ENCODE measurements around the gene MTHFD1L.

Gene MTHFD1L

DNA sequence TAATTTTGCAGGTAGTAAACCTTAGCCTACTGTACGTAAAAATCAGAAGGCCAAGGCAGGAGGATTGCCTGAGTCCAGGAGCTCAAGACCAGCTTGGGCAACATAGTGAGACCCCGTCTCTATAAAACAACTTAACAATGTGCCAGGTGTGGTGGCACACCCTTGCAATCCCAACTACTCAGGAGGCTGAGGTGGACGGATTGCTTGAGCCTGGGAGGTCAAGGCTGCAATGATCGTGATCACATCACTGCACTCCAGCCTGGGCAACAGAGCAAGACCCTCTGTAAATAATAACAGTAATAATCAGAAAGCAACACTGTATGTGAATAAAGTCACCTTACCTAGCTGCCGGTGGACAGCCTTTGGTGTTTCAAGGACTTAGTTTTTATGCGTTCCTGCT lies 48.9 kb downstream of the MTHFD1L start:
- H3K27me3 ChIP-seq (ENCODE audit: insufficient read depth, insufficient read length), result no peaks in the 10 kb centered on the region
- no peaks in the 10 kb centered on the region for H3K4me1 ChIP-seq (ENCODE audit: insufficient read depth, insufficient read length)
- peaks cover 24% of the 10 kb centered on the region for H3K36me3 ChIP-seq (ENCODE audit: insufficient read depth, insufficient read length, low read length)
- no peak for TF ChIP-seq SUZ12 (IDR thresholded peaks at IDR 0.05; ENCODE audit: extremely low read depth, insufficient read depth, insufficient read length)
- no peak for TF ChIP-seq YY1 (IDR thresholded peaks at IDR 0.05; ENCODE audit: insufficient read depth, insufficient read length)
- no peak for TF ChIP-seq ZNF274 (IDR thresholded peaks at IDR 0.05; ENCODE audit: low read depth, low read length)
- no peaks in the 10 kb centered on the region for H3K9me3 ChIP-seq (ENCODE audit: insufficient read depth, low read length)
- DNase-seq (ENCODE audit: low read depth, low spot score), result no peak
- no peak overlapping the region for H3K9ac ChIP-seq (ENCODE audit: insufficient read length, low read depth)
- H3K4me3 ChIP-seq (ENCODE audit: insufficient read length, low read depth), result no peak overlapping the region

- Histone ChIP-seq H3K4me3 (ENCODE audit: insufficient read length, low read depth) (no peak overlapping the region), H3K9me3 (ENCODE audit: insufficient read depth, low read length) (no peaks in the 10 kb centered on the region), H3K36me3 (ENCODE audit: insufficient read depth, insufficient read length, low read length) (peaks cover 29% of the 10 kb centered on the region), H3K4me1 (ENCODE audit: insufficient read depth, insufficient read length) (no peaks in the 10 kb centered on the region), H3K27me3 (ENCODE audit: insufficient read depth, insufficient read length) (no peaks in the 10 kb centered on the region), H3K9ac (ENCODE audit: insufficient read length, low read depth) (no peak overlapping the region)
- no peak for DNase-seq (ENCODE audit: low read depth, low spot score)
- TF ChIP-seq SUZ12 (IDR thresholded peaks at IDR 0.05; ENCODE audit: extremely low read depth, insufficient read depth, insufficient read length), result no peak
- TF ChIP-seq ZNF274 (IDR thresholded peaks at IDR 0.05; ENCODE audit: low read depth, low read length), result no peak
- TF ChIP-seq YY1 (IDR thresholded peaks at IDR 0.05; ENCODE audit: insufficient read depth, insufficient read length), result no peak
These were observed 49.8 kb downstream of the MTHFD1L start for GRCh38 chr6:150915131-150915879.

DNA sequence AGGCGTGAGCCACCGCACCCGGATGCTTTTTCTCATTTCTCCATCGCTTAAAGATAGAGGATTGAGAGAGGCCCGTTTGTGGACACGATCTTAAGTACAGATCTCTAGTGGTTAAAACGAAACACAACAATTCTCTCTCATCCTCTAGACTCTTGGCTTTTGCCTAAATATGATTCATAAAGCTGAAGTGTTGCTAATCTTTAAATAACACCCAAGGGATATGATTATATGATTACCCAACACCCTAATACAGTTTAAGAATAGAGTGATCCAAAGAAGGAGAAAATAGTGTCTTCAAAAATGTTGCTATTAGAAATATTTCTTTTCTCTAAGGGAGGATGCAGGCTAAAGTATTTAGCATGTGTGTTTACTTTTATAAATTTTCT lies 50.4 kb downstream of the MTHFD1L start:
- H3K9me3 ChIP-seq (ENCODE audit: insufficient read depth, low read length), result no peaks in the 10 kb centered on the region
- peaks cover 24% of the 10 kb centered on the region for H3K36me3 ChIP-seq (ENCODE audit: insufficient read depth, insufficient read length, low read length)
- no peak overlapping the region for H3K4me3 ChIP-seq (ENCODE audit: insufficient read length, low read depth)
- no peak overlapping the region for H3K9ac ChIP-seq (ENCODE audit: insufficient read length, low read depth)
- no peak for TF ChIP-seq YY1 (IDR thresholded peaks at IDR 0.05; ENCODE audit: insufficient read depth, insufficient read length)
- no peak for TF ChIP-seq ZNF274 (IDR thresholded peaks at IDR 0.05; ENCODE audit: low read depth, low read length)
- no peak for TF ChIP-seq SUZ12 (IDR thresholded peaks at IDR 0.05; ENCODE audit: extremely low read depth, insufficient read depth, insufficient read length)
- no peak for DNase-seq (ENCODE audit: low read depth, low spot score)
- no peaks in the 10 kb centered on the region for H3K4me1 ChIP-seq (ENCODE audit: insufficient read depth, insufficient read length)
- no peaks in the 10 kb centered on the region for H3K27me3 ChIP-seq (ENCODE audit: insufficient read depth, insufficient read length)

DNA sequence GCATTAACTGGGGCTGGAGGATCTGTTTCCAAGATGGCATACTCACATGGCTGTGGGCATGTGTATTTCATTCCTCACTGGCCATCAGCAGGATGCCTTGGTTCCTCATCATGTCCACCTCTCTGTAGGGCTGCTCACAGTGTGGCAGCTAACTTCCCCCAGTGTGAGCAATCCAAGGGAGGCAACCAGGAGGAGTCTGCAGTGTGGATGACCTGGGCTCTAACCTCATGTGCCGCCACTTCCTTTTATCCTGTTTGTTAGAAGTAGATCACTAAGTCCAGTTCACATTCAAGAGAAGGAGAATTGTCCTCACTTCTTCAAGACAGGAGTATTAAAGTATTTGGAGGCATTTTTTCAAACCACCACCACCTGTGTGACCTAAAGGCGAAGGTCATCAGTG lies 54.4 kb downstream of the MTHFD1L start:
- H3K9ac ChIP-seq (ENCODE audit: insufficient read length, low read depth), result no peak overlapping the region
- TF ChIP-seq YY1 (IDR thresholded peaks at IDR 0.05; ENCODE audit: insufficient read depth, insufficient read length), result no peak
- TF ChIP-seq SUZ12 (IDR thresholded peaks at IDR 0.05; ENCODE audit: extremely low read depth, insufficient read depth, insufficient read length), result no peak
- TF ChIP-seq ZNF274 (IDR thresholded peaks at IDR 0.05; ENCODE audit: low read depth, low read length), result no peak
- DNase-seq (ENCODE audit: low read depth, low spot score), result no peak

DNA sequence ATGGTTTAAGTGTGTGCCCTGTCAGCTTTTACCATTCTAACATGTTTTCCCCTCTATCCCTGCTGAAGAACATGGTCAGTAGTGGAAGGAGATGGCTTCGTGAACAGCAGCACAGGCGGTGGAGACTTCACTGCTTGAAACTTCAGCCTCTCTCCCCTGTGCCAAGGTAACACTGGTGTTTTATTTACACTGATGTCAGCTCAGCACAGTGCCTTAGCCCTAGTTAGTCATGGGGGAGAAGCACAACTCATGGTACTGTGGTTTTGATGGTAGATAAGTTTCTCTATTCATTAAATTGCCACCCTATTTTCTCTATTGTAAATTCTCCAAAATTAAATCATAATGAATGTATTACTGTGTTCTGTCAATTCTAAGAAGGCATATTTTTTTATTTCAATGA lies 56.6 kb downstream of the MTHFD1L start:
- TF ChIP-seq ZNF274 (IDR thresholded peaks at IDR 0.05; ENCODE audit: low read depth, low read length) (no peak), SUZ12 (IDR thresholded peaks at IDR 0.05; ENCODE audit: extremely low read depth, insufficient read depth, insufficient read length) (no peak), YY1 (IDR thresholded peaks at IDR 0.05; ENCODE audit: insufficient read depth, insufficient read length) (no peak)
- Histone ChIP-seq H3K9me3 (ENCODE audit: insufficient read depth, low read length) (no peaks in the 10 kb centered on the region), H3K36me3 (ENCODE audit: insufficient read depth, insufficient read length, low read length) (peaks cover 52% of the 10 kb centered on the region), H3K27me3 (ENCODE audit: insufficient read depth, insufficient read length) (no peaks in the 10 kb centered on the region), H3K9ac (ENCODE audit: insufficient read length, low read depth) (no peak overlapping the region), H3K4me3 (ENCODE audit: insufficient read length, low read depth) (no peak overlapping the region), H3K4me1 (ENCODE audit: insufficient read depth, insufficient read length) (no peaks in the 10 kb centered on the region)
- DNase-seq (ENCODE audit: low read depth, low spot score), result no peak

More for the DNA sequence above, 54.4 kb downstream of the MTHFD1L start:
- H3K36me3 ChIP-seq (ENCODE audit: insufficient read depth, insufficient read length, low read length), result peaks cover 38% of the 10 kb centered on the region
- H3K9me3 ChIP-seq (ENCODE audit: insufficient read depth, low read length), result no peaks in the 10 kb centered on the region
- H3K4me3 ChIP-seq (ENCODE audit: insufficient read length, low read depth), result no peak overlapping the region
- no peaks in the 10 kb centered on the region for H3K27me3 ChIP-seq (ENCODE audit: insufficient read depth, insufficient read length)
- H3K4me1 ChIP-seq (ENCODE audit: insufficient read depth, insufficient read length), result no peaks in the 10 kb centered on the region

DNA sequence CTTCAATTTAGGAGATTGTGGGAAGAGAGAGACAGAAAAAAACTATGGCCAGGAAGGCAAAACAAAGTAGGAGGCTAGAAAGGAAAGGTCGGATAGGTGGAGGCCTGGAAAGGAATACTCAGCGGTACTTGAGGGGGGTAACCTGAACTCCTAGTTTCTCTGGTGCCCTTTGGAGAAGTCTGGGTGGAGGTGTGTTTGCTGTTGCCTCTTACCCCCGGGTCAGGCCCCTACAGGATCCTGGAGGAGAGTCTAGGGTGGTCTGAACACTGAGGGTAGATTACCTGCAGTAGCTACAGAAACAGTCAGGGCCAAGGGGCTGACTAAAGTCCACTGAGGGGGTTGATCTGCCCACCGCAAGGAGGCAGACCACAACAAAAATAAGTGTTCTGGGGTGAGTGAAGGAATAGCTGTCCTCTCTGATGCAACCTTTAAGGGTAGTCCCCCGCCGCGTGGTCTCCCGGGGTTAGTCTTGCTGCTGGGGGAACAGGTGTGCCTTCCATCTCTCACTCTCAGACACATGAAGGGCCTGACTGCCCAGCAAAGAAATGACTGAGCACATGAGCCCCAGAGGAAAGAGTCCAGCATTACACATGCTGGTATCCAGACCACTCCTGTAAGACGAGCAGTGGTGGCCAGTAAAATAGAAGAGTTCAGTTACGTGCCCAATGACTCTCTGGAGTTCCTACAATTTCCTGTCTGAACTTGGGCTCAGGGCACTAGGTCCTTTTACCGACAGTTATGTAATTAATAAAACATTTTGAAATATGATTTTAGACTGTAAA lies 59.5 kb downstream of the MTHFD1L start:
- no peaks in the 10 kb centered on the region for H3K9me3 ChIP-seq (ENCODE audit: insufficient read depth, low read length)
- no peak for TF ChIP-seq ZNF274 (IDR thresholded peaks at IDR 0.05; ENCODE audit: low read depth, low read length)
- TF ChIP-seq YY1 (IDR thresholded peaks at IDR 0.05; ENCODE audit: insufficient read depth, insufficient read length), result no peak
- no peak for TF ChIP-seq SUZ12 (IDR thresholded peaks at IDR 0.05; ENCODE audit: extremely low read depth, insufficient read depth, insufficient read length)
- no peaks in the 10 kb centered on the region for H3K27me3 ChIP-seq (ENCODE audit: insufficient read depth, insufficient read length)
- peaks cover 39% of the 10 kb centered on the region for H3K36me3 ChIP-seq (ENCODE audit: insufficient read depth, insufficient read length, low read length)
- H3K9ac ChIP-seq (ENCODE audit: insufficient read length, low read depth), result no peak overlapping the region
- H3K4me1 ChIP-seq (ENCODE audit: insufficient read depth, insufficient read length), result no peaks in the 10 kb centered on the region
- DNase-seq (ENCODE audit: low read depth, low spot score), result no peak
- H3K4me3 ChIP-seq (ENCODE audit: insufficient read length, low read depth), result no peak overlapping the region

- H3K9ac ChIP-seq (ENCODE audit: insufficient read length, low read depth), result no peak overlapping the region
- H3K4me1 ChIP-seq (ENCODE audit: insufficient read depth, insufficient read length), result no peaks in the 10 kb centered on the region
- no peak overlapping the region for H3K4me3 ChIP-seq (ENCODE audit: insufficient read length, low read depth)
- no peaks in the 10 kb centered on the region for H3K9me3 ChIP-seq (ENCODE audit: insufficient read depth, low read length)
- no peak for DNase-seq (ENCODE audit: low read depth, low spot score)
- H3K36me3 ChIP-seq (ENCODE audit: insufficient read depth, insufficient read length, low read length), result peaks cover 40% of the 10 kb centered on the region
- TF ChIP-seq SUZ12 (IDR thresholded peaks at IDR 0.05; ENCODE audit: extremely low read depth, insufficient read depth, insufficient read length) (no peak), ZNF274 (IDR thresholded peaks at IDR 0.05; ENCODE audit: low read depth, low read length) (no peak)
- no peaks in the 10 kb centered on the region for H3K27me3 ChIP-seq (ENCODE audit: insufficient read depth, insufficient read length)
These were observed 60.1 kb downstream of the MTHFD1L start for GRCh38 chr6:150925590-150925928.

Measured in NT2/D1 (cell line).